ENCODE data around the gene MESD. TPM values are rescaled to one million over a fixed set of nuclear protein-coding genes. Genes with fewer than 3 reads are reported as not detected.

The MESD gene
- total RNA-seq, 4 donors from 2014 or later, result 21.2 to 43.8 (median 35.1) TPM

GRCh38 chr15:81026836-81027599 lies 37.4 kb upstream of the MESD start:
- Histone ChIP-seq H3K9me3 (no peaks in the 10 kb centered on the region), H3K36me3 (no peaks in the 10 kb centered on the region), H3K4me3 (no peak overlapping the region), H3K27ac (no peak overlapping the region), H3K27me3 (no peaks in the 10 kb centered on the region), H3K4me1 (peaks cover 0 to 30% (median 7%) of the 10 kb centered on the region in 4 donors)
- WGBS, 2 donors, result 87 to 95% methylated on average over 2 of the region's 2 CpGs
- TF ChIP-seq EP300 (IDR thresholded peaks at IDR 0.05) (no peak), CTCF (IDR thresholded peaks at IDR 0.05) (no peak), POLR2A (IDR thresholded peaks at IDR 0.05) (no peak)
- DNase-seq (ENCODE audit: low spot score in 2 of 2), result no peak

- Histone ChIP-seq H3K9me3 (no peaks in the 10 kb centered on the region), H3K36me3 (no peaks in the 10 kb centered on the region), H3K4me3 (no peak overlapping the region), H3K27ac (no peak overlapping the region), H3K27me3 (no peaks in the 10 kb centered on the region), H3K4me1 (peaks cover 0 to 30% (median 7%) of the 10 kb centered on the region in 4 donors)
- DNase-seq (ENCODE audit: low spot score in 2 of 2), result no peak
- TF ChIP-seq CTCF (IDR thresholded peaks at IDR 0.05), result no peak
- WGBS, 2 donors, result 78 to 81% methylated on average over 4 of the region's 4 CpGs
These were observed 36.2 kb upstream of the MESD start for GRCh38 chr15:81025721-81026370.

- 91 to 94% methylated on average over 8 of the region's 8 CpGs for WGBS, 2 donors
- DNase-seq (ENCODE audit: low spot score in 2 of 2), result no peak
- Histone ChIP-seq H3K9me3 (no peaks in the 10 kb centered on the region), H3K4me3 (no peak overlapping the region), H3K4me1 (peaks cover 0 to 30% (median 7%) of the 10 kb centered on the region in 4 donors), H3K27ac (peak overlapping the region in 1 of 4 donors; percentile 84), H3K27me3 (no peaks in the 10 kb centered on the region), H3K36me3 (no peaks in the 10 kb centered on the region)
- TF ChIP-seq POLR2A (IDR thresholded peaks at IDR 0.05) (no peak), CTCF (IDR thresholded peaks at IDR 0.05) (no peak), EP300 (IDR thresholded peaks at IDR 0.05) (no peak)
These were observed 35.3 kb upstream of the MESD start for GRCh38 chr15:81024936-81025335.

- Histone ChIP-seq H3K4me1 (peaks cover 0 to 30% (median 7%) of the 10 kb centered on the region in 4 donors), H3K9me3 (no peaks in the 10 kb centered on the region), H3K27ac (peak overlapping the region in 3 of 4 donors; percentile 65 to 84 (median 68)), H3K4me3 (no peak overlapping the region), H3K36me3 (no peaks in the 10 kb centered on the region), H3K27me3 (no peaks in the 10 kb centered on the region)
- DNase-seq (ENCODE audit: low spot score in 2 of 2), result no peak
- WGBS, 2 donors, result 77 to 78% methylated on average over 10 of the region's 10 CpGs
- TF ChIP-seq EP300 (IDR thresholded peaks at IDR 0.05) (no peak), POLR2A (IDR thresholded peaks at IDR 0.05) (no peak), CTCF (IDR thresholded peaks at IDR 0.05) (no peak)
These were observed 34.8 kb upstream of the MESD start for GRCh38 chr15:81024265-81024872.
